NCI-H2081 treated with DMSO at 0.1 percent for 48 hours (cell line): ENCODE results near the gene RTKN.
"Not testable (repeated sequence)": the region's sequence is repeated elsewhere in the genome, so short reads cannot be mapped to it uniquely, and the experiment has no call there.

Experiments
- DNase-seq: peaks from one replicate; lab custom pipeline; 2025; lab: John Stamatoyannopoulos, UW

RTKN gene

GRCh38 chr2:74439373-74439772 lies 2.4 kb downstream of the RTKN start:
- no peak for DNase-seq

- no peak for DNase-seq
These were observed 3.5 kb downstream of the RTKN start for GRCh38 chr2:74438248-74438647.

GRCh38 chr2:74436848-74437695 lies 4.7 kb downstream of the RTKN start:
- no peak for DNase-seq

GRCh38 chr2:74436111-74436805 lies 5.5 kb downstream of the RTKN start:
- no peak for DNase-seq

GRCh38 chr2:74430502-74430901 lies 11.2 kb downstream of the RTKN start:
- no peak for DNase-seq

- DNase-seq, result no peak
These were observed 12.0 kb downstream of the RTKN start for GRCh38 chr2:74429487-74430451.

- no peak for DNase-seq
These were observed 13.1 kb downstream of the RTKN start for GRCh38 chr2:74428675-74429074.

GRCh38 chr2:74427551-74427950 lies 14.2 kb downstream of the RTKN start:
- no peak for DNase-seq

- no peak for DNase-seq
These were observed 15.5 kb downstream of the RTKN start for GRCh38 chr2:74426181-74426758.

GRCh38 chr2:74425523-74425922 lies 16.2 kb downstream of the RTKN start:
- no peak for DNase-seq

- no peak for DNase-seq
These were observed 16.7 kb downstream of the RTKN start for GRCh38 chr2:74424995-74425406.

- DNase-seq, result no peak
These were observed 17.4 kb downstream of the RTKN start for GRCh38 chr2:74424139-74424992.

- DNase-seq, result no peak
These were observed 18.3 kb downstream of the RTKN start for GRCh38 chr2:74423231-74424095.

GRCh38 chr2:74421221-74421870 lies 20.4 kb downstream of the RTKN start, which contains the start of the genes C2orf81 and WDR54:
C2orf81 (minus strand) TSS chr2:74421619; CDS start chr2:74421560, 59 bp downstream.
WDR54 (plus strand) TSS chr2:74421730; CDS start chr2:74422154, 424 bp downstream.
- DNase-seq, result peak; percentile 82

- not testable (repeated sequence) for DNase-seq
These were observed 21.2 kb downstream of the RTKN start for GRCh38 chr2:74420443-74421103.

- DNase-seq, result no peak
These were observed 21.7 kb downstream of the RTKN start for GRCh38 chr2:74420006-74420405.

GRCh38 chr2:74419345-74419744 lies 22.4 kb downstream of the RTKN start:
- no peak for DNase-seq

- DNase-seq, result no peak
These were observed 23.4 kb downstream of the RTKN start for GRCh38 chr2:74418312-74418711.

GRCh38 chr2:74417763-74418162 lies 24.0 kb downstream of the RTKN start:
- no peak for DNase-seq
